ENCODE measurements around the gene UBE2M. TPM values are rescaled to one million over a fixed set of nuclear protein-coding genes. Genes with fewer than 3 reads are reported as not detected.
A peak's percentile ranks its signal among the peaks of the same experiment; 100 is the strongest.
"Not testable (repeated sequence)": the region's sequence is repeated elsewhere in the genome, so short reads cannot be mapped to it uniquely, and the experiment has no call there.

The UBE2M gene
- polyA plus RNA-seq (55.9 to 104 TPM (median 82.6 TPM) in 3 replicates), polyA minus RNA-seq (50.9 to 113 TPM (median 64.6 TPM) in 3 replicates)
- 41.2 TPM for polyA plus RNA-seq (2011; ENCODE audit: low read depth)
- polyA plus RNA-seq (2011; cell fraction: cytosol; rRNA removed) = 62.9 and 69.2 TPM in 2 replicates
- 50.4 and 56.5 TPM in 2 replicates for polyA plus RNA-seq (2011; cell fraction: nucleus; rRNA removed)
- polyA plus RNA-seq (2012; ENCODE audit: low replicate concordance) = 60.7 and 88.1 TPM in 2 replicates
- 68.3 TPM for polyA minus RNA-seq (2011; cell fraction: cytosol; rRNA and poly(A)+ RNA removed)
- polyA minus RNA-seq (2011; cell fraction: nucleus; rRNA and poly(A)+ RNA removed) = 13.5 and 18.7 TPM in 2 replicates

GRCh38 chr19:58558066-58558622, at the start of gene UBE2M:
Gene UBE2M, minus strand, starts transcription at chr19:58558611. Its CDS starts 230 bp downstream, at chr19:58558381.
- Histone ChIP-seq H3K9ac (ENCODE audit: control insufficient read depth, extremely low read depth, insufficient read depth, low read length) (peak within 1 kb of the TSS; percentile 98), H4K20me1 (ENCODE audit: control insufficient read depth, extremely low read depth, insufficient read depth, low read length) (no peaks in the 10 kb centered on the region), H3K4me2 (ENCODE audit: control insufficient read depth, extremely low read depth, insufficient read depth, low read depth, low read length) (peak within 1 kb of the TSS; percentile 98), H3K27me3 (ENCODE audit: control insufficient read depth, extremely low read depth, insufficient read depth, low read length) (peaks cover 3% of the 10 kb centered on the region), H2AFZ (ENCODE audit: control insufficient read depth, low read length) (peak within 1 kb of the TSS; percentile 90), H3K27ac (ENCODE audit: control insufficient read depth, insufficient read depth, low read length) (peak within 1 kb of the TSS; percentile 96), H3K4me1 (ENCODE audit: control insufficient read depth, extremely low read depth, insufficient read depth, low read length) (peaks cover 49% of the 10 kb centered on the region), H3K4me3 (ENCODE audit: control insufficient read depth in 2 of 3, extremely low read depth in 1 of 3, insufficient read depth in 2 of 3, low read depth in 1 of 3, low read length in 3 of 3) (peak within 1 kb of the TSS; percentile 95 to 98 (median 95)), H3K9me1 (ENCODE audit: control insufficient read depth, extremely low read depth, insufficient read depth, low read length) (no peaks in the 10 kb centered on the region), H3K9me3 (ENCODE audit: control insufficient read depth, low read depth, low read length) (no peaks in the 10 kb centered on the region), H3K36me3 (ENCODE audit: control insufficient read depth in 2 of 2, extremely low read depth in 1 of 2, insufficient read depth in 2 of 2, low read length in 2 of 2) (peaks cover 15 to 17% of the 10 kb centered on the region in 2 experiments), H3K79me2 (ENCODE audit: control insufficient read depth, insufficient read depth, low read length) (peaks cover 42% of the 10 kb centered on the region)
- DNase-seq (ENCODE audit: low read depth, low spot score) (no peak), FAIRE-seq (no peak)
- dilution Hi-C loops (cut with MboI; ENCODE audit: extremely low pct_ligation_motif_present, low sequenced_read_pairs) = no loop called here
- TF ChIP-seq, protein P1, sequence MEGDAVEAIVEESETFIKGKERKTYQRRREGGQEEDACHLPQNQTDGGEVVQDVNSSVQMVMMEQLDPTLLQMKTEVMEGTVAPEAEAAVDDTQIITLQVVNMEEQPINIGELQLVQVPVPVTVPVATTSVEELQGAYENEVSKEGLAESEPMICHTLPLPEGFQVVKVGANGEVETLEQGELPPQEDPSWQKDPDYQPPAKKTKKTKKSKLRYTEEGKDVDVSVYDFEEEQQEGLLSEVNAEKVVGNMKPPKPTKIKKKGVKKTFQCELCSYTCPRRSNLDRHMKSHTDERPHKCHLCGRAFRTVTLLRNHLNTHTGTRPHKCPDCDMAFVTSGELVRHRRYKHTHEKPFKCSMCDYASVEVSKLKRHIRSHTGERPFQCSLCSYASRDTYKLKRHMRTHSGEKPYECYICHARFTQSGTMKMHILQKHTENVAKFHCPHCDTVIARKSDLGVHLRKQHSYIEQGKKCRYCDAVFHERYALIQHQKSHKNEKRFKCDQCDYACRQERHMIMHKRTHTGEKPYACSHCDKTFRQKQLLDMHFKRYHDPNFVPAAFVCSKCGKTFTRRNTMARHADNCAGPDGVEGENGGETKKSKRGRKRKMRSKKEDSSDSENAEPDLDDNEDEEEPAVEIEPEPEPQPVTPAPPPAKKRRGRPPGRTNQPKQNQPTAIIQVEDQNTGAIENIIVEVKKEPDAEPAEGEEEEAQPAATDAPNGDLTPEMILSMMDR (optimal IDR thresholded peaks at IDR 0.05 in 1 of 3, IDR thresholded peaks at IDR 0.05 in 1 of 3, conservative IDR thresholded peaks at IDR 0.05 in 1 of 3; ENCODE audit: extremely low read depth in 1 of 3, insufficient read depth in 2 of 3, low read length in 3 of 3) = no peak

GRCh38 chr19:58607213-58607612, 48.8 kb upstream of the UBE2M start:
- DNase-seq (ENCODE audit: low read depth, low spot score); H3K27ac ChIP-seq (ENCODE audit: control insufficient read depth, insufficient read depth, low read length); H3K4me2 ChIP-seq (ENCODE audit: control insufficient read depth, extremely low read depth, insufficient read depth, low read depth, low read length); H3K27me3 ChIP-seq (ENCODE audit: control insufficient read depth, extremely low read depth, insufficient read depth, low read length); H3K79me2 ChIP-seq (ENCODE audit: control insufficient read depth, insufficient read depth, low read length); H3K9me3 ChIP-seq (ENCODE audit: control insufficient read depth, low read depth, low read length); H3K36me3 ChIP-seq (ENCODE audit: control insufficient read depth in 2 of 2, extremely low read depth in 1 of 2, insufficient read depth in 2 of 2, low read length in 2 of 2); dilution Hi-C loops (cut with MboI; ENCODE audit: extremely low pct_ligation_motif_present, low sequenced_read_pairs); H3K9ac ChIP-seq (ENCODE audit: control insufficient read depth, extremely low read depth, insufficient read depth, low read length); H3K4me1 ChIP-seq (ENCODE audit: control insufficient read depth, extremely low read depth, insufficient read depth, low read length); FAIRE-seq; H4K20me1 ChIP-seq (ENCODE audit: control insufficient read depth, extremely low read depth, insufficient read depth, low read length); H3K9me1 ChIP-seq (ENCODE audit: control insufficient read depth, extremely low read depth, insufficient read depth, low read length); H3K4me3 ChIP-seq (ENCODE audit: control insufficient read depth in 2 of 3, extremely low read depth in 1 of 3, insufficient read depth in 2 of 3, low read depth in 1 of 3, low read length in 3 of 3); H2AFZ ChIP-seq (ENCODE audit: control insufficient read depth, low read length): not testable (repeated sequence)

Measured in keratinocyte (primary cell).